Astrocyte (in vitro differentiated cells and primary cell): ENCODE data around the gene PCDHGA2. TPM values are rescaled to one million over a fixed set of nuclear protein-coding genes. Genes with fewer than 3 reads are reported as not detected.
A peak's percentile ranks its signal among the peaks of the same experiment; 100 is the strongest.

Source experiments
- DNase-seq: peaks from one replicate; pipeline ENCODE4 v3.0.0-alpha.2; 2010; ENCODE audit warnings: low read depth
- FAIRE-seq: peaks from 2 replicates; lab custom pipeline; 2011; peaks lifted over from hg19 to GRCh38; lab: Jason Lieb, UNC
- H2AFZ ChIP-seq: 2 replicates; pipeline ENCODE4 v1.6.0; 2012; ENCODE audit warnings: low read depth, low read length, inconsistent platforms
- H3K27ac ChIP-seq: 2 replicates; pipeline ENCODE4 v1.5.1; 2011; ENCODE audit warnings: low read depth, low read length, inconsistent platforms
- H3K27me3 ChIP-seq: 2 replicates; pipeline ENCODE4 v1.6.0; 2011; ENCODE audit warnings: low read length, inconsistent platforms; ENCODE audit not compliant: insufficient read depth
- H3K36me3 ChIP-seq: 2 replicates; pipeline ENCODE4 v1.5.1; 2011; ENCODE audit warnings: low read length, inconsistent platforms; ENCODE audit not compliant: insufficient read depth
- H3K4me1 ChIP-seq: 2 replicates; pipeline ENCODE4 v1.5.1; 2011; ENCODE audit warnings: low read length, inconsistent platforms; ENCODE audit not compliant: insufficient read depth
- H3K4me2 ChIP-seq: 2 replicates; pipeline ENCODE4 v1.6.0; 2012; ENCODE audit warnings: low read length, inconsistent platforms
- H3K4me3 ChIP-seq: 2 replicates; pipeline ENCODE4 v1.5.1; 2011; ENCODE audit warnings: low read depth, mild to moderate bottlenecking, low read length, inconsistent platforms; ENCODE audit not compliant: insufficient read depth
- H3K79me2 ChIP-seq: 2 replicates; pipeline ENCODE4 v1.6.0; 2012; ENCODE audit warnings: mild to moderate bottlenecking, low read length, inconsistent platforms; ENCODE audit not compliant: insufficient read depth
- H3K9ac ChIP-seq: 2 replicates; pipeline ENCODE4 v1.6.0; 2012; ENCODE audit warnings: mild to moderate bottlenecking, low read length, inconsistent platforms
- H3K9me3 ChIP-seq: 2 replicates; pipeline ENCODE4 v1.5.1; 2012; ENCODE audit warnings: low read depth, mild to moderate bottlenecking, low read length, inconsistent platforms; ENCODE audit not compliant: insufficient read depth
- H4K20me1 ChIP-seq: 2 replicates; pipeline ENCODE4 v1.6.0; 2012; ENCODE audit warnings: low read length, inconsistent platforms; ENCODE audit not compliant: insufficient read depth
- H3K27ac Mint-ChIP-seq: one replicate; pipeline ENCODE4 v1.8.0; 2021; ENCODE audit warnings: mild to moderate bottlenecking, mixed read lengths; ENCODE audit not compliant: unreplicated experiment
- H3K27me3 Mint-ChIP-seq: one replicate; pipeline ENCODE4 v1.8.0; 2021; ENCODE audit warnings: low read depth, mixed read lengths; ENCODE audit not compliant: unreplicated experiment
- H3K36me3 Mint-ChIP-seq: one replicate; pipeline ENCODE4 v1.8.0; 2021; ENCODE audit warnings: low read depth, mixed read lengths; ENCODE audit not compliant: unreplicated experiment
- H3K4me1 Mint-ChIP-seq: one replicate; pipeline ENCODE4 v1.8.0; 2021; ENCODE audit warnings: low read depth, mixed read lengths; ENCODE audit not compliant: unreplicated experiment
- H3K4me3 Mint-ChIP-seq: one replicate; pipeline ENCODE4 v1.8.0; 2021; ENCODE audit warnings: mild to moderate bottlenecking, moderate library complexity, mixed read lengths; ENCODE audit not compliant: unreplicated experiment
- H3K9me3 Mint-ChIP-seq: one replicate; pipeline ENCODE4 v1.8.0; 2021; ENCODE audit warnings: mild to moderate bottlenecking, mixed read lengths; ENCODE audit not compliant: unreplicated experiment
- EZH2 ChIP-seq: IDR thresholded peaks from 2 replicates; pipeline ENCODE4 v1.6.1; 2012; ENCODE audit warnings: mild to moderate bottlenecking, low read length, inconsistent platforms; ENCODE audit not compliant: insufficient read depth
- total RNA-seq: library from RNA; stranded (reverse); gene quantifications from 2 replicates; pipeline ENCODE4 v1.2.1, GENCODE V29; 2021
- TF ChIP-seq, protein P1 (sequence below): IDR thresholded peaks from 2 replicates; pipeline ENCODE4 v1.5.1; 2011; ENCODE audit warnings: low read depth, mild to moderate bottlenecking, inconsistent platforms, low read length, moderate library complexity; ENCODE audit not compliant: insufficient read depth

PCDHGA2 gene
- total RNA-seq, 1 donor from 2014 or later: 0.14 TPM

DNA sequence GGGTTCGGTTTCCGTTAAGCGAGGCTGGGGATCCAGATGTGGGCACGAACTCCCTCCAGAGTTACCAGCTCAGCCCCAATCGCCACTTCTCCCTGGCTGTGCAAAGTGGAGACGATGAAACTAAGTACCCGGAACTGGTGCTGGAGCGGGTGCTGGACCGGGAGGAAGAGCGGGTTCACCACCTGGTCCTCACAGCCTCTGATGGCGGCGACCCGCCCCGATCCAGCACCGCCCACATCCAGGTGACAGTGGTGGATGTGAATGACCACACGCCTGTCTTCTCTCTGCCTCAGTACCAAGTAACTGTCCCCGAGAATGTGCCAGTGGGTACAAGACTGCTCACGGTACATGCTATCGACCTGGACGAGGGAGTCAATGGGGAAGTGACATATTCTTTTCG is 44.8 kb downstream of the PCDHGA2 start:
- Histone ChIP-seq H3K36me3 (no peaks in the 10 kb centered on the region), H3K4me2 (peak overlapping the region; percentile 80), H3K9ac (no peak overlapping the region), H2AFZ (no peak overlapping the region), H3K27me3 (no peaks in the 10 kb centered on the region), H3K27ac (no peak overlapping the region), H3K4me3 (peak overlapping the region; percentile 62), H3K4me1 (no peaks in the 10 kb centered on the region), H3K79me2 (no peaks in the 10 kb centered on the region), H4K20me1 (no peaks in the 10 kb centered on the region), H3K9me3 (peaks cover 30% of the 10 kb centered on the region)
- Mint-ChIP-seq H3K9me3 (peaks cover 12% of the 10 kb centered on the region), H3K36me3 (peaks cover 7% of the 10 kb centered on the region), H3K4me1 (no peaks in the 10 kb centered on the region), H3K27me3 (no peaks in the 10 kb centered on the region), H3K4me3 (no peak overlapping the region), H3K27ac (no peak overlapping the region)
- TF ChIP-seq EZH2: no peak
- TF ChIP-seq, protein P1, sequence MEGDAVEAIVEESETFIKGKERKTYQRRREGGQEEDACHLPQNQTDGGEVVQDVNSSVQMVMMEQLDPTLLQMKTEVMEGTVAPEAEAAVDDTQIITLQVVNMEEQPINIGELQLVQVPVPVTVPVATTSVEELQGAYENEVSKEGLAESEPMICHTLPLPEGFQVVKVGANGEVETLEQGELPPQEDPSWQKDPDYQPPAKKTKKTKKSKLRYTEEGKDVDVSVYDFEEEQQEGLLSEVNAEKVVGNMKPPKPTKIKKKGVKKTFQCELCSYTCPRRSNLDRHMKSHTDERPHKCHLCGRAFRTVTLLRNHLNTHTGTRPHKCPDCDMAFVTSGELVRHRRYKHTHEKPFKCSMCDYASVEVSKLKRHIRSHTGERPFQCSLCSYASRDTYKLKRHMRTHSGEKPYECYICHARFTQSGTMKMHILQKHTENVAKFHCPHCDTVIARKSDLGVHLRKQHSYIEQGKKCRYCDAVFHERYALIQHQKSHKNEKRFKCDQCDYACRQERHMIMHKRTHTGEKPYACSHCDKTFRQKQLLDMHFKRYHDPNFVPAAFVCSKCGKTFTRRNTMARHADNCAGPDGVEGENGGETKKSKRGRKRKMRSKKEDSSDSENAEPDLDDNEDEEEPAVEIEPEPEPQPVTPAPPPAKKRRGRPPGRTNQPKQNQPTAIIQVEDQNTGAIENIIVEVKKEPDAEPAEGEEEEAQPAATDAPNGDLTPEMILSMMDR: no peak
- FAIRE-seq: no peak
- DNase-seq: no peak

DNA sequence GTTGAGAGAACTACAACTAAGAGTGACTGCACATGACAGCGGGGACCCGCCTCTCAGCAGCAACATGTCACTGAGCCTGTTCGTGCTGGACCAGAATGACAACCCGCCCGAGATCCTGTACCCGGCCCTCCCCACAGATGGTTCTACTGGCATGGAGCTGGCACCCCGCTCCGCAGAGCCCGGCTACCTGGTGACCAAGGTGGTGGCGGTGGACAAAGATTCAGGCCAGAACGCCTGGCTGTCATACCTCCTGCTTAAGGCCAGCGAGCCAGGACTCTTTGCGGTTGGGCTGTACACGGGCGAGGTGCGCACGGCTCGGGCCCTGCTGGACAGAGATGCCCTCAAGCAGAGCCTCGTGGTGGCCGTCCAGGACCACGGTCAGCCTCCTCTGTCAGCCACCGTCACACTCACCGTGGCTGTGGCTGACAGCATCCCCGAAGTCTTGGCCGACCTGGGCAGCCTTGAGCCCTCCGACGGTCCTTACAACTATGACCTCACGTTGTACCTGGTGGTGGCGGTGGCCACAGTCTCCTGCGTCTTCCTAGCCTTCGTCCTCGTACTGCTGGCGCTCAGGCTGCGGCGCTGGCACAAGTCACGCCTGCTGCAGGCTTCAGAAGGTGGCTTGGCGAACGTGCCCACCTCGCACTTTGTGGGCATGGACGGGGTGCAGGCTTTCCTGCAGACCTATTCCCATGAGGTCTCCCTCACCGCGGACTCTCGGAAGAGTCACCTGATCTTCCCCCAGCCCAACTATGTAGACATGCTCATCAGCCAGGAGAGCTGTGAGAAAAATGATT is 46.1 kb downstream of the PCDHGA2 start:
- no peak for DNase-seq
- Mint-ChIP-seq H3K27me3 (no peaks in the 10 kb centered on the region), H3K4me1 (no peaks in the 10 kb centered on the region), H3K9me3 (peaks cover 19% of the 10 kb centered on the region), H3K4me3 (no peak overlapping the region), H3K27ac (no peak overlapping the region), H3K36me3 (peaks cover 8% of the 10 kb centered on the region)
- H3K4me1 ChIP-seq: no peaks in the 10 kb centered on the region
- H3K4me3 ChIP-seq: no peak overlapping the region
- no peak for FAIRE-seq
- no peak overlapping the region for H3K9ac ChIP-seq
- H3K79me2 ChIP-seq: no peaks in the 10 kb centered on the region
- TF ChIP-seq, protein P1: no peak
- TF ChIP-seq EZH2: no peak
- H3K36me3 ChIP-seq: no peaks in the 10 kb centered on the region
- no peak overlapping the region for H3K4me2 ChIP-seq
- no peak overlapping the region for H3K27ac ChIP-seq
- H2AFZ ChIP-seq: no peak overlapping the region
- H4K20me1 ChIP-seq: no peaks in the 10 kb centered on the region
- no peaks in the 10 kb centered on the region for H3K27me3 ChIP-seq
- H3K9me3 ChIP-seq: peaks cover 41% of the 10 kb centered on the region
